ENCODE measurements around the gene PRR33. TPM values are rescaled to one million over a fixed set of nuclear protein-coding genes. Genes with fewer than 3 reads are reported as not detected.

Gene PRR33
- total and polyA plus RNA-seq, 9 of the 15 experiments (the other 6 are each of a cell fraction or from before 2014, with no cell fraction given), result not detected

DNA sequence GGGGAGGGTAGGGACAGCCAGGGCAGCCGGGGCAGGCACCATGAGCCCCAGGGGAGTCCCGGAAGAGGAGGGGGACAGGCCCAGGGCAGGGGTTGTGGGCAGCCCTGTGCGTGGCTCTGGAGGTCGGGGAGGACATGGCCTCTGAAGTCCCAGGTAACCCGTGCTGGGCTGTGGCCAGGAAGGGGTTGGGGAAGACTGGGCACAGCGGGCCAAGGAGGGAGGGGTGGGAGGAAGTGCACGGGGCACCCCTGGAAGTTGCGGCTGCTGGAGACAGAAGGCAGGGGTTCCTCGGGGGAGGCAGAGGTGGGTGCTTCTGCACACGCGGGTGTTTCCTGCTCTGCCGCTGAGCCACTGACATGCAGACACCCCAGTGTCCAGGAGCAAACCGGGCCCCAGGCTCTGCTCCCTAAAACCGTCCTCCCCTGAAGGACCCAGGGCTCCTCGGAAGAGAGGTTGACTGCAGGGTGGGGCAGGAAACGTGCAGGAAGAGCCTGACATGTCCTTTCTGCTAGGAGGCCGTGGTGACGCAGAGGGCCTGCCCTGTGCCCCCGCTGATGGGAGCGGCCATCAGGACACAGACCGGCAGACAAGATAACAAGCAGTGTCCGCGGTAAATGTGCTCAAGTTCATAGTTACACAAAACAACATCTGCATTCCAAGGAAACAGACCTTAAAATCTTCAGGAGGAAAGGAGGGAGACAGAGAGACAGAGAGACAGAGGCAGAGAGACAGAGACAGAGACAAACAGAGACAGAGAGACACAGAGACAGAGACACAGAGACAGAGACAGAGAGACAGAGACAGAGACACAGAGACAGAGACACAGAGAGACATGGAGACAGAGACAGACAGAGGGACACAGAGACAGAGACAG is 47.2 kb downstream of the PRR33 start (continued):
- TF ChIP-seq DMBX1 (CRISPR knock-in tag; IDR thresholded peaks at IDR 0.05; ENCODE audit: borderline replicate concordance), result 0 out of 2 replicates have a peak, but pooled peaks have one; percentile 55
- no peak for TF ChIP-seq CBX3 (IDR thresholded peaks at IDR 0.05; ENCODE audit: borderline replicate concordance in 1 of 2, low read length in 2 of 2)
- TF ChIP-seq, protein P1, sequence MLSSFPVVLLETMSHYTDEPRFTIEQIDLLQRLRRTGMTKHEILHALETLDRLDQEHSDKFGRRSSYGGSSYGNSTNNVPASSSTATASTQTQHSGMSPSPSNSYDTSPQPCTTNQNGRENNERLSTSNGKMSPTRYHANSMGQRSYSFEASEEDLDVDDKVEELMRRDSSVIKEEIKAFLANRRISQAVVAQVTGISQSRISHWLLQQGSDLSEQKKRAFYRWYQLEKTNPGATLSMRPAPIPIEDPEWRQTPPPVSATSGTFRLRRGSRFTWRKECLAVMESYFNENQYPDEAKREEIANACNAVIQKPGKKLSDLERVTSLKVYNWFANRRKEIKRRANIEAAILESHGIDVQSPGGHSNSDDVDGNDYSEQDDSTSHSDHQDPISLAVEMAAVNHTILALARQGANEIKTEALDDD (IDR thresholded peaks at IDR 0.05), result no peak
- TF ChIP-seq HNRNPK (IDR thresholded peaks at IDR 0.05; ENCODE audit: low read depth, low read length, poor library complexity, severe bottlenecking), result no peak
- TF ChIP-seq E2F6 (IDR thresholded peaks at IDR 0.05; ENCODE audit: borderline replicate concordance in 1 of 2, extremely low read depth in 1 of 2, insufficient read depth in 1 of 2, insufficient read length in 1 of 2, low read depth in 1 of 2, low read length in 1 of 2, poor library complexity in 1 of 2, severe bottlenecking in 1 of 2), result peak in 1 of 2 experiments; percentile 10
- TF ChIP-seq, protein P2, sequence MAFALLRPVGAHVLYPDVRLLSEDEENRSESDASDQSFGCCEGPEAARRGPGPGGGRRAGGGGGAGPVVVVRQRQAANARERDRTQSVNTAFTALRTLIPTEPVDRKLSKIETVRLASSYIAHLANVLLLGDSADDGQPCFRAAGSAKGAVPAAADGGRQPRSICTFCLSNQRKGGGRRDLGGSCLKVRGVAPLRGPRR (CRISPR knock-in tag; IDR thresholded peaks at IDR 0.05), result no peak
- no peak for TF ChIP-seq SRSF9 (IDR thresholded peaks at IDR 0.05; ENCODE audit: borderline replicate concordance, low read depth, low read length)
- TF ChIP-seq SMAD2 (IDR thresholded peaks at IDR 0.05; ENCODE audit: low read depth, low read length), result no peak
- TF ChIP-seq ZNF589 (CRISPR knock-in tag; IDR thresholded peaks at IDR 0.05; ENCODE audit: low read depth), result no peak
- TF ChIP-seq SIRT6 (IDR thresholded peaks at IDR 0.05; ENCODE audit: low read depth, low read length), result no peak
- TF ChIP-seq EWSR1 (IDR thresholded peaks at IDR 0.05; ENCODE audit: borderline replicate concordance, low read depth, partially characterized antibody), result no peak
- TF ChIP-seq, protein P3, sequence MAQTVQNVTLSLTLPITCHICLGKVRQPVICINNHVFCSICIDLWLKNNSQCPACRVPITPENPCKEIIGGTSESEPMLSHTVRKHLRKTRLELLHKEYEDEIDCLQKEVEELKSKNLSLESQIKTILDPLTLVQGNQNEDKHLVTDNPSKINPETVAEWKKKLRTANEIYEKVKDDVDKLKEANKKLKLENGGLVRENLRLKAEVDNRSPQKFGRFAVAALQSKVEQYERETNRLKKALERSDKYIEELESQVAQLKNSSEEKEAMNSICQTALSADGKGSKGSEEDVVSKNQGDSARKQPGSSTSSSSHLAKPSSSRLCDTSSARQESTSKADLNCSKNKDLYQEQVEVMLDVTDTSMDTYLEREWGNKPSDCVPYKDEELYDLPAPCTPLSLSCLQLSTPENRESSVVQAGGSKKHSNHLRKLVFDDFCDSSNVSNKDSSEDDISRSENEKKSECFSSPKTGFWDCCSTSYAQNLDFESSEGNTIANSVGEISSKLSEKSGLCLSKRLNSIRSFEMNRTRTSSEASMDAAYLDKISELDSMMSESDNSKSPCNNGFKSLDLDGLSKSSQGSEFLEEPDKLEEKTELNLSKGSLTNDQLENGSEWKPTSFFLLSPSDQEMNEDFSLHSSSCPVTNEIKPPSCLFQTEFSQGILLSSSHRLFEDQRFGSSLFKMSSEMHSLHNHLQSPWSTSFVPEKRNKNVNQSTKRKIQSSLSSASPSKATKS (CRISPR knock-in tag; IDR thresholded peaks at IDR 0.05), result no peak
- TF ChIP-seq CSDE1 (IDR thresholded peaks at IDR 0.05), result no peak
- no peak for TF ChIP-seq TCF7 (IDR thresholded peaks at IDR 0.05; ENCODE audit: borderline replicate concordance)
- 0 out of 2 replicates have a peak, but pooled peaks have one; percentile 2 for TF ChIP-seq ZNF316 (IDR thresholded peaks at IDR 0.05)
- no peak for TF ChIP-seq ZNF830 (CRISPR knock-in tag; IDR thresholded peaks at IDR 0.05)
- no peak for TF ChIP-seq ATF4 (CRISPR knock-in tag; IDR thresholded peaks at IDR 0.05)
- TF ChIP-seq YY1 (IDR thresholded peaks at IDR 0.05; ENCODE audit: borderline replicate concordance in 1 of 3, control insufficient read depth in 1 of 3, extremely low read depth in 1 of 3, insufficient read depth in 3 of 3, insufficient read length in 1 of 3, insufficient replicate concordance in 2 of 3, low read depth in 1 of 3, low read length in 2 of 3), result peak; percentile 8 to 86 (median 73)
- TF ChIP-seq ETV1 (tag; conservative IDR thresholded peaks at IDR 0.05; ENCODE audit: low read depth), result no peak; the same call in 1 of the 2 replicates
- no peak for TF ChIP-seq ZNF3 (CRISPR knock-in tag; IDR thresholded peaks at IDR 0.05)

Data from K562 (cell line).